ENCODE results near the gene TFAP2E. TPM values are rescaled to one million over a fixed set of nuclear protein-coding genes. Genes with fewer than 3 reads are reported as not detected.

Gene TFAP2E
- total RNA-seq, 4 donors from 2014 or later: 0.22 to 1.5 (median 0.57) TPM; not detected in 1

DNA sequence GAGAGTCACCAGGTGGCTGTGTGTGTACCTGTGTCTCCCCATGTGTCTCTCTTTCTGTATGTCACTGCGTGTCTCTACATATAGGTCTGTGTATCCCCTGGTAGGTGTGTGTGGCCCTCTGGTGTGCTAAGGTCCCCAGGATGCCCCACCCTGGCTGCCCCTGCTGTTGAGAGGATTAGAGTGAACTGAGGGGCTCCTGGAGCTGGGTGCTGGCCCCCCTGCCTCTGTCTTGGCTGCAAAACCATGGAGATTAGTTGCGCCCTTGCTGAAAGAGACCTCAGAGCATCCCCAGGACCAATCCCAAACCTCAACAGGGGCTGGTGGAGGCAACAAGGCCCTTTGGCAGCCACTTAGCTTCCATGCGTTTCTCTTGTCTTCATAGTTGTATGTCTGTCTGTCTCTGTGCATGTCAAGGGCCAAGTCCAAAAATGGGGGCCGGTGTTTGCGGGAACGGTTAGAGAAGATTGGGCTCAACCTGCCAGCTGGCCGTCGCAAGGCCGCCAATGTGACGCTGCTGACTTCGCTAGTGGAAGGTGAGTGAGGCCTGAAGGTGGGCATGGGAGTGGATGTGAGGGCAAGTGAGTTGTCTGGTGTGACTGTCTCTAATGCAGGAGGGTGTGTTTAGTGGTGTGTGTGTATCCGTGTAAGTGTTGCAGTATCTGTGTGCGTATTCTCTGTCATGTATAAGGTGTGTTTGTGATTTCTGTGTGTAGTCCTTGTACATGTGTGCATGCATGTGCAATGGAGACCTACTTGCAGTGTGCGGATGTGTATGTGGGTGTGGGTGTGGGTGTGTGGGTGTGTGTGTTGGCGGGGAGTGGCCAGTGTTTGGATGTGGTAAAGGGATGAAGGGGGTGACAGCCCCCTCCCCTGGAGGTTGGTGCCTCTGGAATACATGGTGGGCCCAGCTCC lies 16.7 kb downstream of the TFAP2E start:
- TF ChIP-seq, protein P1, sequence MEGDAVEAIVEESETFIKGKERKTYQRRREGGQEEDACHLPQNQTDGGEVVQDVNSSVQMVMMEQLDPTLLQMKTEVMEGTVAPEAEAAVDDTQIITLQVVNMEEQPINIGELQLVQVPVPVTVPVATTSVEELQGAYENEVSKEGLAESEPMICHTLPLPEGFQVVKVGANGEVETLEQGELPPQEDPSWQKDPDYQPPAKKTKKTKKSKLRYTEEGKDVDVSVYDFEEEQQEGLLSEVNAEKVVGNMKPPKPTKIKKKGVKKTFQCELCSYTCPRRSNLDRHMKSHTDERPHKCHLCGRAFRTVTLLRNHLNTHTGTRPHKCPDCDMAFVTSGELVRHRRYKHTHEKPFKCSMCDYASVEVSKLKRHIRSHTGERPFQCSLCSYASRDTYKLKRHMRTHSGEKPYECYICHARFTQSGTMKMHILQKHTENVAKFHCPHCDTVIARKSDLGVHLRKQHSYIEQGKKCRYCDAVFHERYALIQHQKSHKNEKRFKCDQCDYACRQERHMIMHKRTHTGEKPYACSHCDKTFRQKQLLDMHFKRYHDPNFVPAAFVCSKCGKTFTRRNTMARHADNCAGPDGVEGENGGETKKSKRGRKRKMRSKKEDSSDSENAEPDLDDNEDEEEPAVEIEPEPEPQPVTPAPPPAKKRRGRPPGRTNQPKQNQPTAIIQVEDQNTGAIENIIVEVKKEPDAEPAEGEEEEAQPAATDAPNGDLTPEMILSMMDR (IDR thresholded peaks at IDR 0.05; ENCODE audit: low read depth): no peak

DNA sequence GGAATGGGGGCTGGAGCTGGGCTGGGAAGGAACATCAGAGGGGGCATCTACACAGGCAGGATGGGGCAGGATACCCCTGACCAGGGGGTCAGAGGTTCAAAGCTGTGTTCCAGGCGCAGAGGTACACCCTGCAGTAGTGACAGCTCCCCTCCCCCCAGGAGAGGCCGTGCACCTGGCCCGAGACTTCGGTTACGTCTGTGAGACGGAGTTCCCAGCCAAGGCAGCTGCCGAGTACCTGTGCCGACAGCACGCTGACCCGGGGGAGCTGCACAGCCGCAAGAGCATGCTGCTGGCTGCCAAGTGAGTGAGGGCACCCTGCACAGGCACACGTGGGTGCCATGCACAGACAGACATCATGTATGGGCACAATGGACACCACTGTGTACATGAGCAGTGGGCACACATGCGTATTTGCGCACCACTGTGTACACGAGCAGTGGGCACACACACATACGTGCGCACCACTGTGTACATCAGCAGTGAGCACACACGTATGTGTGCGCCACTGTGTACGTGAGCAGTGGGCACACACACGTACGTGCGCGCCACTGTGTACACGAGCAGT lies 17.4 kb downstream of the TFAP2E start:
- TF ChIP-seq, protein P1 (IDR thresholded peaks at IDR 0.05; ENCODE audit: low read depth): no peak

DNA sequence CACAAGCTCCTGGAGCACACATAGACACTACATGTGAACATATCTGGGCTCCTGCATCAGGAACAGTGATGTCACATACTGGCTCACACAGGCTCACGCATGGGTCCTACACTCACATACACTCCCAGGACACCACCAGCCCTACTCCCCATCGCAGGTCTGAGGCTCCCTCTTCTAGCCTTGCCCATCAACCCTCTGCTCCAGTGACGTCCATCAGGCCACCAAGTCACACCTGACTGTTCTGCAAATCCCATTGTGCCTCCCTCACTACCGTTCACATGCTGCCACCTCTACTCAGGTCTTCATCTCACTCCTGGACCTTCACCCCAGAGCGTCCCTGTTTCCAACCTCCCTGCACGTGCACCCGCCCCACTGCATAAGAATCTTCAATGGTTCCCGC lies 18.1 kb downstream of the TFAP2E start:
- TF ChIP-seq, protein P1 (IDR thresholded peaks at IDR 0.05; ENCODE audit: low read depth): no peak

- TF ChIP-seq, protein P1 (IDR thresholded peaks at IDR 0.05; ENCODE audit: low read depth): no peak
These were observed 20.1 kb downstream of the TFAP2E start for GRCh38 chr1:35592991-35593769.

- TF ChIP-seq, protein P1 (IDR thresholded peaks at IDR 0.05; ENCODE audit: low read depth): no peak
These were observed 21.1 kb downstream of the TFAP2E start for GRCh38 chr1:35594005-35594760.

- TF ChIP-seq, protein P1 (IDR thresholded peaks at IDR 0.05; ENCODE audit: low read depth): no peak
These were observed 22.6 kb downstream of the TFAP2E start for GRCh38 chr1:35595684-35596083.

Measured in subcutaneous adipose tissue (tissue), 4 donors.